NCI-H82 treated with DMSO at 0.1 percent for 48 hours (cell line): Measurements from ENCODE around the gene PGAP1.

ENCODE experiments used
- DNase-seq: peaks from one replicate; lab custom pipeline; 2025; ENCODE audit not compliant: unreplicated experiment; lab: John Stamatoyannopoulos, UW

The PGAP1 gene

GRCh38 chr2:196804381-196804780 is 122.1 kb downstream of the PGAP1 start:
- no peak for DNase-seq

DNA sequence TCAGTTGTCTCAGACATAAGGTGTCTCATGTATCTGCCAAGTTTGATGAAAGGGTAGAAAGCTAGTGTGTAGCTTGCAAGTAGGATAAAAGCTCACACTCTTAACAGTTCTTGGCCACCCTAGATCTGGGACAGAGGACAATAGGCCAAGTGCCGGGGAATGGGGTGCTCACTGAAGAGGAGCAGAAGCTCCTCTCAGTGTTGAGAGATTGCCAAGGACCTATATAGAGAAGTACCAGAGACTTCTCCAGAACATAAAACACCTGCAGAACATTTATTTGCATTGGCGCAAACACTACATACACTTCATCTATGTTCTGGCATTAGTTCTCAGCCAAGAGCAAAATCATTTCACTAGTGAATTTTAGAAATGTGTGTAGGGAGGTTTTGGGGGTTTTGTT is 124.1 kb downstream of the PGAP1 start:
- DNase-seq = no peak

- DNase-seq = no peak
Observed at GRCh38 chr2:196801674-196802261, 124.7 kb downstream of the PGAP1 start.

DNA sequence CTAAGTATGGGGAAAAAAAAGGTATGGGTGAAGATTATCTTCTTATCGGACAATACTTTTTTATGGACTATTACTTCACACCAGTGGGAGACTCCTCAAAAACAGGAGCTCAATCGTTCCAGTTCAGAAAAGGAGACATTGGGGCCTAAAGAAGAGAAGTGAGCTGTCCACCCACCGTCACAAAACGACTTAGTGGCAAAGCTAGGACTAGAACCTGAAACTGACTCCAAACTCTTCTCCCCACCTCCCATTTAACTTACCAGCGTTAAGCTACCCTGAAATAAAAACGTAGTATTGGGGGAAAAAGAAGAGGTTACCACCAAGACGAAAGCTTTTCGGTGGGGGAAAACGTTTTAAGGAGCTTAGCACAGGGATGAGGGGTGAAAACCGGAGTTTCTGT is 127.5 kb downstream of the PGAP1 start:
- DNase-seq = no peak

DNA sequence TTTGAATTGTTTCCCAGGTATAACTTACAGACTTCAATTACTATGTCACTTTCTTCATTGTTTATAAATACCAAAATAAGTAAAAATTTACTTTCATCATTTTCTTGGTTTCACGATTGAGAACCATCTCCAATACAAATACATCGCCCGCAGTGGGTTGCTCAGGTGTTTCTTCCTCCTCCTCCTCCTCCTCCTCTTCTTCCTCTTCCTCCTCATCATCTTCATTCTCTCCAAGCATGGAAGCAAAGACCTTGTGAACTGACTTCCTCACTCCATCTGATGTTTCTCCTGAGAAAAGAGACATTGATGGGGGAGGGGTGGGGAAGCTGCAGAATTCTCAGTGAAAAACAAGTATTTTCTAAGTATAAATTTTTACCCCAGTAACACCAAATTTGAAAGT is 133.6 kb downstream of the PGAP1 start:
- DNase-seq = no peak

GRCh38 chr2:196783431-196784094 is 142.9 kb downstream of the PGAP1 start:
- DNase-seq = no peak
